HG03571 (cell line): ENCODE measurements around the gene DNAH17.

Source experiments
- ATAC-seq: cut with Tn5 transposase; IDR thresholded peaks from one replicate; pipeline ENCODE4 v1.9.1; 2021; ENCODE audit not compliant: unreplicated experiment

Gene DNAH17

GRCh38 chr17:78576389-78577112 lies 645 bp downstream of the DNAH17 start:
- ATAC-seq = no peak

- ATAC-seq = no peak
These were observed 1.3 kb downstream of the DNAH17 start for GRCh38 chr17:78575899-78576298.

GRCh38 chr17:78575340-78575739 lies 1.9 kb downstream of the DNAH17 start:
- no peak for ATAC-seq

GRCh38 chr17:78573955-78574354 lies 3.2 kb downstream of the DNAH17 start:
- no peak for ATAC-seq

GRCh38 chr17:78572239-78573205 lies 4.7 kb downstream of the DNAH17 start:
- ATAC-seq = no peak

GRCh38 chr17:78571329-78571728 lies 5.9 kb downstream of the DNAH17 start:
- no peak for ATAC-seq

- no peak for ATAC-seq
These were observed 8.6 kb downstream of the DNAH17 start for GRCh38 chr17:78568494-78569115.

- ATAC-seq = no peak
These were observed 9.2 kb downstream of the DNAH17 start for GRCh38 chr17:78567991-78568390.

GRCh38 chr17:78566947-78567346 lies 10.2 kb downstream of the DNAH17 start:
- no peak for ATAC-seq

- ATAC-seq = no peak
These were observed 13.7 kb downstream of the DNAH17 start for GRCh38 chr17:78563189-78564145.

GRCh38 chr17:78562734-78563133 lies 14.5 kb downstream of the DNAH17 start:
- ATAC-seq = no peak

- ATAC-seq = no peak
These were observed 16.0 kb downstream of the DNAH17 start for GRCh38 chr17:78561166-78561565.

- no peak for ATAC-seq
These were observed 16.5 kb downstream of the DNAH17 start for GRCh38 chr17:78560731-78561130.

- no peak for ATAC-seq
These were observed 17.3 kb downstream of the DNAH17 start for GRCh38 chr17:78559749-78560368.

- no peak for ATAC-seq
These were observed 18.2 kb downstream of the DNAH17 start for GRCh38 chr17:78558989-78559388.

- ATAC-seq = no peak
These were observed 18.9 kb downstream of the DNAH17 start for GRCh38 chr17:78558181-78558850.

- no peak for ATAC-seq
These were observed 19.6 kb downstream of the DNAH17 start for GRCh38 chr17:78557598-78558039.

GRCh38 chr17:78556812-78557211 lies 20.4 kb downstream of the DNAH17 start:
- no peak for ATAC-seq

- ATAC-seq = no peak
These were observed 21.3 kb downstream of the DNAH17 start for GRCh38 chr17:78555746-78556401.
